ENCODE measurements around the gene CEP128.

CEP128 gene

GRCh38 chr14:80609055-80609454 lies 332.5 kb downstream of the CEP128 start:
- no peaks in the 10 kb centered on the region for H3K9me3 Mint-ChIP-seq
- no peak overlapping the region for H3K4me3 Mint-ChIP-seq

DNA sequence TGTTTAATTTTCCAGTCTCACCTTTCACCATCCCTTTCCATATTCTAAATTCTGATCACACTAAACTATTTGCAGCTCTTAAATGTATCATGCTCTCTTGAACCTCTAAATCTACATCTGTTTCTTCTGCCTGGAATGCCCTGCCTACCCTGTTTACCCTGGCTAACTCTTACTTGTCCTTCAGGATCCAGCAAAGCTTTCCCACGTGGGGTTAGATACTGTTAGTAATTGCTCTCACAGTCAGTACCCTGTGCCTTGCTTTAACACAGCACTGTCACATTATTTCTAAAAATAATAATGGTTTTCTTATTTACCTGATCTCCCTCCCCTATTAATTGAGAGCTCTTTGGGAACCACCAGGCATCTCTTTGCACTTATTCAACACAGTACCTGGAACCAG lies 333.0 kb downstream of the CEP128 start:
- H3K36me3 Mint-ChIP-seq, result no peaks in the 10 kb centered on the region
- no peaks in the 10 kb centered on the region for H3K9me3 Mint-ChIP-seq
- peak overlapping the region; percentile 43 for H3K27ac Mint-ChIP-seq
- H3K4me3 Mint-ChIP-seq, result no peak overlapping the region
- H3K4me1 Mint-ChIP-seq, result no peaks in the 10 kb centered on the region
- H3K27me3 Mint-ChIP-seq, result no peaks in the 10 kb centered on the region

More at GRCh38 chr14:80609055-80609454, 332.5 kb downstream of the CEP128 start:
- H3K27me3 Mint-ChIP-seq, result no peaks in the 10 kb centered on the region
- H3K27ac Mint-ChIP-seq, result no peak overlapping the region
- H3K36me3 Mint-ChIP-seq, result no peaks in the 10 kb centered on the region
- H3K4me1 Mint-ChIP-seq, result no peaks in the 10 kb centered on the region

DNA sequence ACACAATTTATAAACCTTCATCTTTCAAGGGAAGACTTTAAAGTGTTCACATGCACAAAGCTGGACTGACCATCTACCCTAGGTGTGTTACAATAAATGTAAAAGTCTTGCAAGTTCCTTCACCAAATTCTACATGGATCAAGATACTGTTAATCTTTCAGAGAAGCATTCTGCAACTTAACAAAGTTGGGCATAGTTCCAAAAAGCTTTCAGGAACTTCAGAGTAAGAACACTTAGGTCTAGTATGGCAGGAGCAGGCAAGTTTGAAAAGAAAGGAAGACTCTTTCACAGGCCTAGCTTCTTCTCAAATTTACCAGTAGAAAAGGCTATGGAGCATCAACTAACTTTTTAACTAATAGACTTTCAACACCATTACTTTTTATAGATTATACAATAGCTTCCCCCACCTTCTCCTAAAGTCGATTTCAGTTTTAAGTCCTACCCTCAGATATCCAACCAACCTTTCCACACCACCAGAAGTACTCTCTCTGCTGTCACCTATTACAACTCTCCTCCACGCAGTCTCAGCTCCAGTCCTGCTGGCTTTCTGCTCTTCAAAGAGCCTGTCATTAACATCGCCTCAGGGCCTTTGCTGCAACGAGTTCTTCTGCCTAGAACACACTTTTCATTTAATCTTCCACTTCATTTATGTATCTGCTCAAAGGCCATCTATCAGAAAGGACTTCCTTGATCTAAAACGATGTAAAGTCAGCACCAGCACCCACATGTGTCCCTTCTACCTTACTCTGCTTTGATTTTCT lies 333.9 kb downstream of the CEP128 start:
- no peak overlapping the region for H3K27ac Mint-ChIP-seq
- H3K9me3 Mint-ChIP-seq, result no peaks in the 10 kb centered on the region

GRCh38 chr14:80606347-80606772 lies 335.2 kb downstream of the CEP128 start:
- H3K27ac Mint-ChIP-seq, result no peak overlapping the region
- no peaks in the 10 kb centered on the region for H3K4me1 Mint-ChIP-seq
- H3K9me3 Mint-ChIP-seq, result no peaks in the 10 kb centered on the region
- H3K4me3 Mint-ChIP-seq, result no peak overlapping the region
- H3K36me3 Mint-ChIP-seq, result no peaks in the 10 kb centered on the region
- H3K27me3 Mint-ChIP-seq, result no peaks in the 10 kb centered on the region

More for the DNA sequence above, 333.9 kb downstream of the CEP128 start:
- no peaks in the 10 kb centered on the region for H3K27me3 Mint-ChIP-seq
- H3K36me3 Mint-ChIP-seq, result no peaks in the 10 kb centered on the region
- no peaks in the 10 kb centered on the region for H3K4me1 Mint-ChIP-seq
- no peak overlapping the region for H3K4me3 Mint-ChIP-seq

GRCh38 chr14:80605536-80605935 lies 336.0 kb downstream of the CEP128 start:
- Mint-ChIP-seq H3K4me3 (no peak overlapping the region), H3K9me3 (no peaks in the 10 kb centered on the region), H3K36me3 (no peaks in the 10 kb centered on the region), H3K4me1 (no peaks in the 10 kb centered on the region), H3K27me3 (no peaks in the 10 kb centered on the region), H3K27ac (no peak overlapping the region)

GRCh38 chr14:80602946-80603345 lies 338.6 kb downstream of the CEP128 start:
- peaks cover 2% of the 10 kb centered on the region for H3K36me3 Mint-ChIP-seq
- no peaks in the 10 kb centered on the region for H3K27me3 Mint-ChIP-seq
- H3K4me1 Mint-ChIP-seq, result no peaks in the 10 kb centered on the region
- no peak overlapping the region for H3K4me3 Mint-ChIP-seq
- H3K27ac Mint-ChIP-seq, result no peak overlapping the region
- peaks cover 1% of the 10 kb centered on the region for H3K9me3 Mint-ChIP-seq

GRCh38 chr14:80587096-80587724 lies 354.3 kb downstream of the CEP128 start:
- H3K9me3 Mint-ChIP-seq, result peaks cover 15% of the 10 kb centered on the region

GRCh38 chr14:80586131-80586530 lies 355.4 kb downstream of the CEP128 start:
- H3K4me3 Mint-ChIP-seq, result no peak overlapping the region
- H3K27me3 Mint-ChIP-seq, result no peaks in the 10 kb centered on the region
- H3K36me3 Mint-ChIP-seq, result peaks cover 12% of the 10 kb centered on the region
- peaks cover 20% of the 10 kb centered on the region for H3K4me1 Mint-ChIP-seq
- H3K9me3 Mint-ChIP-seq, result peaks cover 5% of the 10 kb centered on the region
- no peak overlapping the region for H3K27ac Mint-ChIP-seq

More at GRCh38 chr14:80587096-80587724, 354.3 kb downstream of the CEP128 start:
- Mint-ChIP-seq H3K27me3 (no peaks in the 10 kb centered on the region), H3K4me1 (peaks cover 20% of the 10 kb centered on the region), H3K27ac (peak overlapping the region; percentile 39), H3K36me3 (peaks cover 21% of the 10 kb centered on the region), H3K4me3 (peak overlapping the region; percentile 17)

DNA sequence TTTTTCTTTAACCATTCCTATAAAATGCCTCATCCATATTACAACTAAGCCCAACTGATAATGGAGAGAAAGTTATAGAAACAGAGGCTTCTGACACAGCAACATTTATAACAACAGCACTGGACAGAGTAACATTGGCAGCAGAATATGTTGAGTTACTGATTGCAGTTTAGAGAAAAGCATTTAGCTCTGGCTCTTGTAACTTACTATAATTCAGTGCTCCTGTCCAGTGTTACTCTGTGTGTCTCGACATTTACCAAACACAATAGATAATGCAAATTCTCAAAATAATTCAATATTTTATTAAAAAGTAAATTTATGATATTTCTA lies 356.1 kb downstream of the CEP128 start:
- Mint-ChIP-seq H3K27me3 (no peaks in the 10 kb centered on the region), H3K27ac (no peak overlapping the region), H3K36me3 (peaks cover 8% of the 10 kb centered on the region), H3K4me1 (peaks cover 20% of the 10 kb centered on the region), H3K9me3 (no peaks in the 10 kb centered on the region), H3K4me3 (no peak overlapping the region)

DNA sequence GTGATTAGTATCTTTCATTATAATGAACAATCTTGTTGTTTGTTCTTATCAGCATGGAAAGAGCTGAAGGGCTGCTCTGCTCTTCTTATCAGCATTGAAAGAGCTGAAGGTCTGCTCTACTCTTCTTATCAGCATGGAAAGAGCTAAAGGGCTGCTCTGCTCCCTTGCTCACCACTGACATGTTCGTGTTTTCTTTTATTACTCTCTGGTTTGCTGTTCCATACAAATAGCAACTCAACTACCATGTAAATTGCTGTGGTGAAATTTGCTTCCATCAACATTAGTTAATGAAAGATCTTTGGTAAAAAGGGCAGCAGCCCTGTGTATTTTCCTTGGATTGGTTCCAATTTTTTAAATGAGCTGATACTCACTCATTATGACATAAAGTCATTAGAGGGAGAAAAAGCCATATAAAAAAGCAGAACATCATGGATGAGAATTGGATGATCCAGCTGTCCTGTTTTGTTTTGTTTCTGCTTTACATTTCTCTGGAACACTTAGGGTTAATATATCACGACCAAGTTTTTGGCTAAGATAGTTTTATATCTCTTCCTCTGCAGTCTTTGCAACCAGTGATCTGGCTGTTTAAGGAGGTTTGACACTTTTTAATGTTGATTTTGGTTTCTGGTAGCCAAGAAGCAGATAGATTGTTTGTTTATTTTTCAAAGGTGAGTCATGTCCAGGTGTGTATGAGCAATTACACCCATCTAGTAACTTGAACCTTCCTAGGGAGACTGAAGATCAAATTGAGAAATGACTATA lies 356.6 kb downstream of the CEP128 start:
- H3K4me3 Mint-ChIP-seq, result no peak overlapping the region

GRCh38 chr14:80577599-80577998 lies 363.9 kb downstream of the CEP128 start:
- Mint-ChIP-seq H3K4me1 (no peaks in the 10 kb centered on the region), H3K4me3 (no peak overlapping the region), H3K27ac (no peak overlapping the region), H3K27me3 (no peaks in the 10 kb centered on the region), H3K9me3 (no peaks in the 10 kb centered on the region), H3K36me3 (peaks cover 2% of the 10 kb centered on the region)

More for the DNA sequence above, 356.6 kb downstream of the CEP128 start:
- peaks cover 20% of the 10 kb centered on the region for H3K4me1 Mint-ChIP-seq
- no peak overlapping the region for H3K27ac Mint-ChIP-seq
- H3K27me3 Mint-ChIP-seq, result no peaks in the 10 kb centered on the region
- peaks cover 3% of the 10 kb centered on the region for H3K36me3 Mint-ChIP-seq
- no peaks in the 10 kb centered on the region for H3K9me3 Mint-ChIP-seq

- no peak overlapping the region for H3K27ac Mint-ChIP-seq
- peaks cover 2% of the 10 kb centered on the region for H3K36me3 Mint-ChIP-seq
- H3K4me3 Mint-ChIP-seq, result no peak overlapping the region
- no peaks in the 10 kb centered on the region for H3K9me3 Mint-ChIP-seq
- H3K27me3 Mint-ChIP-seq, result no peaks in the 10 kb centered on the region
- no peaks in the 10 kb centered on the region for H3K4me1 Mint-ChIP-seq
These were observed 365.1 kb downstream of the CEP128 start for GRCh38 chr14:80576401-80576800.

DNA sequence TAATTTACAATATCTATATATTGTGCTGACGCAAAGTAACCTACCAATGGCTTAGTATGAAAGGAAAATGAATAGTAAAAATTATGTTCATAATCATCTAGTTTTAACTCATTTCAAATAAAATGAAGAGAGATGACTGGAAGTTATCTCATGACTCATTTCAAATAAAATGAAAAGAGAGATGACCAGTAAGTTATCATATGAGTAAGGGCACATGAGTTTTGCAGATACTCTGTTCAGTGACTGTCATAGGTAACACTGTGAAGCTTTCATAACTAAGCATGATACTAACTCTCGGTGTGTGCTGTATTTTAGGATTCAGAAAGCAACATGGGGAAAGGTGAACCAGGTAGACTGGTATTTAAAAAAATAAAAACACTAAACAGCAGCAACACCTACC lies 365.8 kb downstream of the CEP128 start:
- no peak overlapping the region for H3K4me3 Mint-ChIP-seq
- no peaks in the 10 kb centered on the region for H3K9me3 Mint-ChIP-seq
- no peak overlapping the region for H3K27ac Mint-ChIP-seq
- H3K36me3 Mint-ChIP-seq, result peaks cover 2% of the 10 kb centered on the region
- no peaks in the 10 kb centered on the region for H3K4me1 Mint-ChIP-seq
- H3K27me3 Mint-ChIP-seq, result no peaks in the 10 kb centered on the region

DNA sequence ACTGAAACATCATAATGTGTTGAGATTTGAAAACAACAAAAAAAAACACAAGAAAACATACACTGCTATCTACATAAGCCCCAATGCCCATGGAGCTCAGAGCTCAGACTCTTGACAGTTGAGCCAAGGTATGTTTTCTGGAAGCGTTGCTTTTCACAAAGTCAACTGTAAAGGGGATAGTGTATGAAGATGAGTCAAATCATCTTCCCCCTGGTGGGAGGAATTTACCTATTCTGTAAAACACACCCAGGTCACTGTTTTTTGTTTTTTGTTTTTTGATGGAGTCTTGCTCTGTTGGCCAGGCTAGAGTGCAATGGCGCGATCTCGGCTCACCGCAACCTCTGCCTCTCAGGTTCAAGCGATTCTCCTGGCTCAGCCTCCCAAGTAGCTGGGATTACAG lies 368.9 kb downstream of the CEP128 start:
- Mint-ChIP-seq H3K27me3 (no peaks in the 10 kb centered on the region), H3K27ac (no peak overlapping the region), H3K9me3 (no peaks in the 10 kb centered on the region), H3K4me1 (no peaks in the 10 kb centered on the region), H3K4me3 (no peak overlapping the region), H3K36me3 (peaks cover under 1% of the 10 kb centered on the region)

- no peaks in the 10 kb centered on the region for H3K27me3 Mint-ChIP-seq
- no peak overlapping the region for H3K4me3 Mint-ChIP-seq
- no peaks in the 10 kb centered on the region for H3K36me3 Mint-ChIP-seq
- no peaks in the 10 kb centered on the region for H3K4me1 Mint-ChIP-seq
- no peak overlapping the region for H3K27ac Mint-ChIP-seq
- H3K9me3 Mint-ChIP-seq, result no peaks in the 10 kb centered on the region
These were observed 370.6 kb downstream of the CEP128 start for GRCh38 chr14:80570930-80571298.
